Fibroblast of pulmonary artery (primary cell): Measurements from ENCODE around the gene ZNF280D.

Source experiments
- DNase-seq: peaks from one replicate; pipeline ENCODE4 v3.0.0-alpha.2; 2010; ENCODE audit warnings: low read depth
- H3K4me3 ChIP-seq: replicated peaks from 2 replicates; pipeline ENCODE4 v1.5.1; 2011; ENCODE audit warnings: low read depth, mild to moderate bottlenecking, control low read depth, low read length, moderate library complexity
- TF ChIP-seq, protein P1 (sequence below): IDR thresholded peaks from 2 replicates; pipeline ENCODE4 v1.5.1; 2011; ENCODE audit warnings: mild to moderate bottlenecking, control low read depth, low read length, inconsistent platforms; ENCODE audit errors: missing control alignments

Gene ZNF280D

DNA sequence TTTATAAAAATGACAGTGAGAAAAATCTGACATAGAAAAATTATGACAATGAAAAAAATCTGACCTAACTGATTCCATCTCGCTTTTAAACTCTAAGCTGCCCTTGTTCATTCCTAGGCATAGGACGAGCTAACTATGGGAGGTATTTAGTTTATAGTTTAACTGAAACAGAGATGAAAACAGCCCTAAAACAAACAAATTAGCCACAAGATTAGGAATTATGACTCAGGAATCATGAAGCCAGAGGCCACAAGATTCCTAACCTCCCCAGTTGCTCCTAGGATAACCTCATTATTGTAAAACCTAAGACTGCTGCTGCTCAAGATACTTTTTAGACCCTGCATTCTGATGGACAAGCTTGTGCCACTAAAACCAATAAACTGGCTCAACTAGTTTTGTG, 145.6 kb downstream of the ZNF280D start:
- TF ChIP-seq, protein P1, sequence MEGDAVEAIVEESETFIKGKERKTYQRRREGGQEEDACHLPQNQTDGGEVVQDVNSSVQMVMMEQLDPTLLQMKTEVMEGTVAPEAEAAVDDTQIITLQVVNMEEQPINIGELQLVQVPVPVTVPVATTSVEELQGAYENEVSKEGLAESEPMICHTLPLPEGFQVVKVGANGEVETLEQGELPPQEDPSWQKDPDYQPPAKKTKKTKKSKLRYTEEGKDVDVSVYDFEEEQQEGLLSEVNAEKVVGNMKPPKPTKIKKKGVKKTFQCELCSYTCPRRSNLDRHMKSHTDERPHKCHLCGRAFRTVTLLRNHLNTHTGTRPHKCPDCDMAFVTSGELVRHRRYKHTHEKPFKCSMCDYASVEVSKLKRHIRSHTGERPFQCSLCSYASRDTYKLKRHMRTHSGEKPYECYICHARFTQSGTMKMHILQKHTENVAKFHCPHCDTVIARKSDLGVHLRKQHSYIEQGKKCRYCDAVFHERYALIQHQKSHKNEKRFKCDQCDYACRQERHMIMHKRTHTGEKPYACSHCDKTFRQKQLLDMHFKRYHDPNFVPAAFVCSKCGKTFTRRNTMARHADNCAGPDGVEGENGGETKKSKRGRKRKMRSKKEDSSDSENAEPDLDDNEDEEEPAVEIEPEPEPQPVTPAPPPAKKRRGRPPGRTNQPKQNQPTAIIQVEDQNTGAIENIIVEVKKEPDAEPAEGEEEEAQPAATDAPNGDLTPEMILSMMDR, result no peak
- no peak for DNase-seq
- H3K4me3 ChIP-seq, result no peak overlapping the region

GRCh38 chr15:56586206-56586605, 147.1 kb downstream of the ZNF280D start:
- H3K4me3 ChIP-seq, result no peak overlapping the region
- TF ChIP-seq, protein P1, result no peak
- DNase-seq, result no peak

- TF ChIP-seq, protein P1, result no peak
- no peak overlapping the region for H3K4me3 ChIP-seq
- DNase-seq, result no peak
Measured at GRCh38 chr15:56582785-56583184, 150.5 kb downstream of the ZNF280D start.
